ENCODE results near the gene ANXA6. TPM values are rescaled to one million over a fixed set of nuclear protein-coding genes. Genes with fewer than 3 reads are reported as not detected.

ANXA6 gene
- total RNA-seq, 6 experiments from 2014 or later, result 507 to 578 (median 546) TPM

- no peak for TF ChIP-seq CTCF (IDR thresholded peaks at IDR 0.05)
- no peak overlapping the region for H3K27ac Mint-ChIP-seq
- no peaks in the 10 kb centered on the region for H3K4me1 Mint-ChIP-seq (ENCODE audit: low read depth)
Observed at GRCh38 chr5:151191661-151192060, 34.1 kb upstream of the ANXA6 start.

GRCh38 chr5:151189151-151189550 is 31.6 kb upstream of the ANXA6 start:
- Mint-ChIP-seq H3K27me3 (ENCODE audit: insufficient read depth) (peaks cover 20% of the 10 kb centered on the region), H3K4me3 (no peak overlapping the region), H3K4me1 (ENCODE audit: low read depth) (peaks cover 4% of the 10 kb centered on the region), H3K36me3 (ENCODE audit: low read depth) (no peaks in the 10 kb centered on the region; the same call in 1 of the 2 replicates), H3K9me3 (peaks cover 19% of the 10 kb centered on the region), H3K27ac (no peak overlapping the region)
- TF ChIP-seq CTCF (IDR thresholded peaks at IDR 0.05), result no peak
- DNase-seq, result no peak

More at GRCh38 chr5:151191661-151192060, 34.1 kb upstream of the ANXA6 start:
- DNase-seq, result no peak
- Mint-ChIP-seq H3K4me3 (no peak overlapping the region), H3K27me3 (ENCODE audit: insufficient read depth) (peaks cover 20% of the 10 kb centered on the region), H3K9me3 (peaks cover 19% of the 10 kb centered on the region), H3K36me3 (ENCODE audit: low read depth) (no peaks in the 10 kb centered on the region; the same call in 1 of the 2 replicates)

GRCh38 chr5:151186538-151186937 is 29.0 kb upstream of the ANXA6 start:
- peaks cover 12% of the 10 kb centered on the region for H3K9me3 Mint-ChIP-seq
- no peak overlapping the region for H3K4me3 Mint-ChIP-seq
- TF ChIP-seq CTCF (IDR thresholded peaks at IDR 0.05), result no peak
- no peaks in the 10 kb centered on the region; the same call in 1 of the 2 replicates for H3K36me3 Mint-ChIP-seq (ENCODE audit: low read depth)
- DNase-seq, result no peak
- no peak overlapping the region for H3K27ac Mint-ChIP-seq
- peaks cover 15% of the 10 kb centered on the region for H3K27me3 Mint-ChIP-seq (ENCODE audit: insufficient read depth)
- H3K4me1 Mint-ChIP-seq (ENCODE audit: low read depth), result peaks cover 12% of the 10 kb centered on the region

- H3K27ac Mint-ChIP-seq, result no peak overlapping the region
- H3K36me3 Mint-ChIP-seq (ENCODE audit: low read depth), result no peaks in the 10 kb centered on the region; the same call in 1 of the 2 replicates
- peaks cover 12% of the 10 kb centered on the region for H3K9me3 Mint-ChIP-seq
- H3K4me1 Mint-ChIP-seq (ENCODE audit: low read depth), result peaks cover 12% of the 10 kb centered on the region
- DNase-seq, result no peak
- peaks cover 16% of the 10 kb centered on the region for H3K27me3 Mint-ChIP-seq (ENCODE audit: insufficient read depth)
- TF ChIP-seq CTCF (IDR thresholded peaks at IDR 0.05), result no peak
- no peak overlapping the region for H3K4me3 Mint-ChIP-seq
Observed at GRCh38 chr5:151186052-151186451, 28.5 kb upstream of the ANXA6 start.

- no peak for TF ChIP-seq CTCF (IDR thresholded peaks at IDR 0.05)
- Mint-ChIP-seq H3K36me3 (ENCODE audit: low read depth) (no peaks in the 10 kb centered on the region; the same call in 1 of the 2 replicates), H3K27me3 (ENCODE audit: insufficient read depth) (peaks cover 16% of the 10 kb centered on the region), H3K9me3 (peaks cover 7% of the 10 kb centered on the region), H3K4me1 (ENCODE audit: low read depth) (peaks cover 12% of the 10 kb centered on the region), H3K4me3 (no peak overlapping the region), H3K27ac (no peak overlapping the region)
- no peak for DNase-seq
Observed at GRCh38 chr5:151184316-151185042, 26.9 kb upstream of the ANXA6 start.
